Loucy (cell line): ENCODE results near the gene JPH3.

Source experiments
- H2AFZ ChIP-seq: fragments of 200-600 bp; sonication (generic); 2 replicates; pipeline ENCODE4 v1.6.0; 2016; ENCODE audit warnings: antibody characterized with exemption, mild to moderate bottlenecking, low read length, moderate library complexity
- H3F3A ChIP-seq: fragments of 200-600 bp; 2 replicates; pipeline ENCODE4 v1.6.0; 2016; ENCODE audit warnings: antibody characterized with exemption, low read depth, mild to moderate bottlenecking
- H3K27me3 ChIP-seq: fragments of 200-600 bp; sonication (generic); 2 replicates; pipeline ENCODE4 v1.6.1; 2014; ENCODE audit warnings: low read length, mild to moderate bottlenecking; ENCODE audit not compliant: insufficient read depth, poor library complexity, severe bottlenecking
- H3K36me3 ChIP-seq: fragments of 200-600 bp; sonication (generic); 2 replicates; pipeline ENCODE4 v1.6.1; 2016; ENCODE audit warnings: low read length; ENCODE audit not compliant: insufficient read depth
- H3K4me1 ChIP-seq: fragments of 200-600 bp; sonication (generic); 2 replicates; pipeline ENCODE4 v1.5.1; 2014; ENCODE audit warnings: low read length, mild to moderate bottlenecking; ENCODE audit not compliant: insufficient read depth, poor library complexity, severe bottlenecking
- H3K4me2 ChIP-seq: fragments of 200-600 bp; sonication (generic); 2 replicates; pipeline ENCODE4 v1.6.0; 2014; ENCODE audit warnings: antibody characterized with exemption, low read length, low read depth, mild to moderate bottlenecking; ENCODE audit not compliant: poor library complexity, severe bottlenecking
- H3K4me3 ChIP-seq: fragments of 200-600 bp; sonication (generic); 2 replicates; pipeline ENCODE4 v1.5.1; 2014; ENCODE audit warnings: low read length, mild to moderate bottlenecking, mixed read lengths; ENCODE audit not compliant: poor library complexity, severe bottlenecking
- H3K79me2 ChIP-seq: fragments of 200-600 bp; sonication (generic); 2 replicates; pipeline ENCODE4 v1.6.1; 2014; ENCODE audit warnings: low read length; ENCODE audit not compliant: insufficient read depth
- H3K9ac ChIP-seq: fragments of 200-600 bp; sonication (generic); 2 replicates; pipeline ENCODE4 v1.6.0; 2014; ENCODE audit warnings: mild to moderate bottlenecking, low read depth, low read length, moderate library complexity; ENCODE audit not compliant: poor library complexity, severe bottlenecking
- H3K9me2 ChIP-seq: fragments of 200-600 bp; sonication (generic); replicated peaks from 2 replicates; pipeline ENCODE4 v1.6.1; 2016; ENCODE audit warnings: low read depth, low read length, mixed read lengths
- H3K9me3 ChIP-seq: fragments of 200-600 bp; sonication (generic); 2 replicates; pipeline ENCODE4 v1.6.1; 2014; ENCODE audit warnings: mild to moderate bottlenecking, antibody characterized with exemption, low read length, low read depth; ENCODE audit not compliant: insufficient read depth
- H4K20me1 ChIP-seq: fragments of 200-600 bp; sonication (generic); 2 replicates; pipeline ENCODE4 v1.6.0; 2014; ENCODE audit warnings: antibody characterized with exemption, low read length, mild to moderate bottlenecking; ENCODE audit not compliant: insufficient read depth, poor library complexity, severe bottlenecking
- EZH2phosphoT487 ChIP-seq: fragments of 200-600 bp; IDR thresholded peaks from 2 replicates; pipeline ENCODE4 v1.6.1; 2018; ENCODE audit warnings: antibody characterized with exemption, mild to moderate bottlenecking, moderate library complexity, borderline replicate concordance
- TF ChIP-seq, protein P1 (sequence below): fragments of 200-600 bp; sonication (generic); conservative IDR thresholded peaks from 2 replicates; pipeline ENCODE4 v1.5.1; 2014; ENCODE audit warnings: mild to moderate bottlenecking, antibody characterized with exemption, low read length

The JPH3 gene

DNA sequence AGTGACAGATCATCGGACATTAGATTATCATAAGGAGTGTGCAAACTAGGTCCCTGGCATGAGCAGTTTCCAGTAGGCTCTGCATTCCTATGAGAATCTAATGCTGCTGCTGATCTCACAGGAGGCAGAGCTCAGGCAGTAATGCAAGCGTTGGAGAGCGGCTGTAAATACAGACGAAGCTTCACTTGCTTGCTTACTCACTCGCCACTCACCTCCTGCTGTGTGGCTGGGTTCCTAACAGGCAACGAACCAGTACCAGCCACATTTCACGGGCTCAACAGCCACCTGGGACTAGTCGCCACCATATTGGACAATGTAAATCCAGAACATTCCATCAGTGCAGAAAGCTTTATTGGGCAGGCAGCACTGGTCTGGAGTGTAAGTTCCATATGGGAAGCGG is 7.7 kb downstream of the JPH3 start:
- Histone ChIP-seq H3K36me3 (no peaks in the 10 kb centered on the region), H3K9me2 (no peaks in the 10 kb centered on the region), H3K4me2 (no peak overlapping the region), H4K20me1 (no peaks in the 10 kb centered on the region), H3K79me2 (no peaks in the 10 kb centered on the region), H3K9ac (no peak overlapping the region), H3K4me3 (no peak overlapping the region), H3K9me3 (no peaks in the 10 kb centered on the region), H3F3A (no peaks in the 10 kb centered on the region), H2AFZ (no peak overlapping the region), H3K27me3 (no peaks in the 10 kb centered on the region), H3K4me1 (no peaks in the 10 kb centered on the region)
- TF ChIP-seq EZH2phosphoT487: no peak
- TF ChIP-seq, protein P1, sequence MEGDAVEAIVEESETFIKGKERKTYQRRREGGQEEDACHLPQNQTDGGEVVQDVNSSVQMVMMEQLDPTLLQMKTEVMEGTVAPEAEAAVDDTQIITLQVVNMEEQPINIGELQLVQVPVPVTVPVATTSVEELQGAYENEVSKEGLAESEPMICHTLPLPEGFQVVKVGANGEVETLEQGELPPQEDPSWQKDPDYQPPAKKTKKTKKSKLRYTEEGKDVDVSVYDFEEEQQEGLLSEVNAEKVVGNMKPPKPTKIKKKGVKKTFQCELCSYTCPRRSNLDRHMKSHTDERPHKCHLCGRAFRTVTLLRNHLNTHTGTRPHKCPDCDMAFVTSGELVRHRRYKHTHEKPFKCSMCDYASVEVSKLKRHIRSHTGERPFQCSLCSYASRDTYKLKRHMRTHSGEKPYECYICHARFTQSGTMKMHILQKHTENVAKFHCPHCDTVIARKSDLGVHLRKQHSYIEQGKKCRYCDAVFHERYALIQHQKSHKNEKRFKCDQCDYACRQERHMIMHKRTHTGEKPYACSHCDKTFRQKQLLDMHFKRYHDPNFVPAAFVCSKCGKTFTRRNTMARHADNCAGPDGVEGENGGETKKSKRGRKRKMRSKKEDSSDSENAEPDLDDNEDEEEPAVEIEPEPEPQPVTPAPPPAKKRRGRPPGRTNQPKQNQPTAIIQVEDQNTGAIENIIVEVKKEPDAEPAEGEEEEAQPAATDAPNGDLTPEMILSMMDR: no peak

DNA sequence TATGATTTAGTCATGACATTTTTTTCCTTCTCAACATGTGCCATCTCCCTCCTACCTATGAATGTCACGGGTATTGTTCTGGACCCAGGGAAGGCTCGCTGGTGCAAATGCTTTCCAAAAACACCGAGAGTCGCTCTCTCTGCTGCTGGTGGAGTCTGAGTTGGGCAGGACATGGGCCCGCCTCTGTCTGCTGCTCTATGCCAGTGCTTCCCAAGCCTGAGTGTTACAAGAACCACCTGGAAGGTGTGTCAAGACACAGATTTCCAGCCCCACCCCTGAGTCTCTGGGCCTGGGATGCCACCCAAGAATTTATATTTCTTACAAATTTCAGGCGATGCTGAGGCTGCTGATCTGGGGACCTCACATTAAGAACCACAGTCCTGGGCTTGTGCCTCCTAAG is 9.1 kb downstream of the JPH3 start:
- no peaks in the 10 kb centered on the region for H3K9me3 ChIP-seq
- no peak overlapping the region for H3K9ac ChIP-seq
- TF ChIP-seq EZH2phosphoT487: no peak
- TF ChIP-seq, protein P1: no peak
- H3K27me3 ChIP-seq: no peaks in the 10 kb centered on the region
- no peaks in the 10 kb centered on the region for H4K20me1 ChIP-seq
- H3K4me1 ChIP-seq: no peaks in the 10 kb centered on the region
- no peak overlapping the region for H2AFZ ChIP-seq
- H3F3A ChIP-seq: no peaks in the 10 kb centered on the region
- no peaks in the 10 kb centered on the region for H3K79me2 ChIP-seq
- H3K4me3 ChIP-seq: no peak overlapping the region
- no peaks in the 10 kb centered on the region for H3K9me2 ChIP-seq
- no peaks in the 10 kb centered on the region for H3K36me3 ChIP-seq
- no peak overlapping the region for H3K4me2 ChIP-seq

DNA sequence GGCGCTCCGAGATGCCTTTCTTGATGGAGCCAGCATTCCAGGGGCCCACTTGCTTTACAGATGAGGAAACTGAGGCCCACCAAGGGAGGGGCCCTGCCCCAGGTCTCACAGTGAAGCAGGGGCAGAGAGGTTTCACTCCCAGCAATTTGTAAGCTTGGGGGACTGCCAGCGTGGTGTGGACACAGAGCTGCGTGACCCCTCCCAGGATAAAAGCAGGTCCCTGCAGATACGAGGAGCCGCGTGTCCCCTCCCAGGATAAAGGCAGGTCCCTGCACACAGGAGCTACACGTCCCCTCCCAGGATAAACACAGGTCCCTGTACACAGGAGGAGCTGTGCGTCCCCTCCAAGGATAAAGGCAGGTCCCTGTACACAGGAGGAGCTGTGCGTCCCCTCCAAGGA is 11.7 kb downstream of the JPH3 start:
- no peaks in the 10 kb centered on the region for H3F3A ChIP-seq
- H3K4me3 ChIP-seq: no peak overlapping the region
- H3K4me2 ChIP-seq: no peak overlapping the region
- no peak for TF ChIP-seq EZH2phosphoT487
- TF ChIP-seq, protein P1: no peak
- no peaks in the 10 kb centered on the region for H3K36me3 ChIP-seq
- no peak overlapping the region for H2AFZ ChIP-seq
- no peaks in the 10 kb centered on the region for H3K4me1 ChIP-seq
- H3K79me2 ChIP-seq: no peaks in the 10 kb centered on the region
- no peaks in the 10 kb centered on the region for H3K27me3 ChIP-seq
- no peak overlapping the region for H3K9ac ChIP-seq
- H4K20me1 ChIP-seq: no peaks in the 10 kb centered on the region
- H3K9me3 ChIP-seq: no peaks in the 10 kb centered on the region
- no peaks in the 10 kb centered on the region for H3K9me2 ChIP-seq
